HL-60 (cell line): Measurements from ENCODE around the gene USP32.

Source experiments
- DNase-seq, 2 experiments: peaks; one replicate each; pipeline ENCODE4 v3.0.0-alpha.2; 2010 to 2020; ENCODE audit warnings: low read depth in 1 of 2, low spot score in 1 of 2
- H3K27ac ChIP-seq: fragments of 250-450 bp; sonication (Bioruptor Pico); replicated peaks from 2 replicates; pipeline ENCODE4 v1.5.1; 2020; ENCODE audit warnings: mild to moderate bottlenecking, moderate library complexity
- H3K27me3 ChIP-seq: fragments of 250-450 bp; sonication (Bioruptor Pico); 2 replicates; pipeline ENCODE4 v1.5.1; 2021; ENCODE audit warnings: mild to moderate bottlenecking, moderate library complexity; ENCODE audit not compliant: insufficient read depth, poor library complexity, severe bottlenecking
- H3K4me3 ChIP-seq: replicated peaks from 2 replicates; pipeline ENCODE4 v1.5.1; 2011; ENCODE audit warnings: mild to moderate bottlenecking, control low read depth, low read length; ENCODE audit not compliant: insufficient read depth
- CTCF ChIP-seq: IDR thresholded peaks from one replicate; pipeline ENCODE4 v1.5.1; 2011; ENCODE audit warnings: low read length, control low read depth, inconsistent platforms; ENCODE audit not compliant: insufficient read depth
- GABPA ChIP-seq: IDR thresholded peaks from 2 replicates; pipeline ENCODE4 v1.6.1; 2012; ENCODE audit warnings: low read depth
- POLR2AphosphoS5 ChIP-seq: IDR thresholded peaks from 2 replicates; pipeline ENCODE4 v1.6.1; 2012; ENCODE audit warnings: low read depth
- REST ChIP-seq: IDR thresholded peaks from 2 replicates; pipeline ENCODE4 v1.6.1; 2012; ENCODE audit warnings: low read depth; ENCODE audit not compliant: insufficient replicate concordance
- SPI1 ChIP-seq: IDR thresholded peaks from 2 replicates; pipeline ENCODE4 v1.6.1; 2012; ENCODE audit warnings: low read depth, mild to moderate bottlenecking, borderline replicate concordance

Gene USP32

GRCh38 chr17:60403962-60404361, 12.0 kb upstream of the USP32 start:
- Histone ChIP-seq H3K27ac (no peak overlapping the region), H3K27me3 (no peaks in the 10 kb centered on the region), H3K4me3 (no peak overlapping the region)
- no peak for DNase-seq
- TF ChIP-seq CTCF (no peak), POLR2AphosphoS5 (no peak), REST (no peak), GABPA (no peak), SPI1 (no peak)

- no peaks in the 10 kb centered on the region for H3K27me3 ChIP-seq
- H3K27ac ChIP-seq: no peak overlapping the region
- no peak for TF ChIP-seq CTCF
- no peak for TF ChIP-seq GABPA
- no peak for TF ChIP-seq SPI1
- TF ChIP-seq POLR2AphosphoS5: no peak
- TF ChIP-seq REST: no peak
- H3K4me3 ChIP-seq: no peak overlapping the region
- DNase-seq: no peak
Observed at GRCh38 chr17:60403523-60403810, 11.5 kb upstream of the USP32 start.

GRCh38 chr17:60401819-60402218, 9.9 kb upstream of the USP32 start:
- Histone ChIP-seq H3K4me3 (no peak overlapping the region), H3K27ac (no peak overlapping the region), H3K27me3 (no peaks in the 10 kb centered on the region)
- no peak for TF ChIP-seq REST
- TF ChIP-seq CTCF: no peak
- TF ChIP-seq GABPA: no peak
- no peak for TF ChIP-seq POLR2AphosphoS5
- no peak for TF ChIP-seq SPI1
- no peak for DNase-seq
